HG03469 (cell line): ENCODE data around the gene ITGB6.
"Not testable (repeated sequence)": the region's sequence is repeated elsewhere in the genome, so short reads cannot be mapped to it uniquely, and the experiment has no call there.

Source experiments
- ATAC-seq: cut with Tn5 transposase; IDR thresholded peaks from one replicate; pipeline ENCODE4 v1.9.1; 2021; ENCODE audit warnings: mild to moderate bottlenecking, moderate library complexity, moderate number of reproducible peaks; ENCODE audit not compliant: unreplicated experiment

The ITGB6 gene

DNA sequence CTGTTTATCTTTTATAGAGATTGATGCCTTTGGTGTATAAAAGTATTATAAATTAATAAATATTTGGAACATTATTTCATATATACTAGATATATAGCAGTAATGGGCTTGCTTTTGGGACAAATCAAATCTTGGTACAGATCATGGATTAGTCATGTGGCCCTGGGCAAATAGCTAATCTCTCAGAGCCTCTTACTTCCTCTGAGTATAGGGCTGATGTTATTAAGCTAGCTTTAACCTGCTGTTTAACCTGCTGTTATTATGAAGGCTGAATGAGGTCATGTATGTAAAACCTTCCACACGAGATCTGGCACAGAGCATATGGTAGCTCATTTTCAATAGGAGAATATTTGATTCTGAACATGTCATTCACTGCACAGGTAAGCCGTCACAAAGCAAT lies 5.7 kb downstream of the ITGB6 start:
- ATAC-seq: no peak

DNA sequence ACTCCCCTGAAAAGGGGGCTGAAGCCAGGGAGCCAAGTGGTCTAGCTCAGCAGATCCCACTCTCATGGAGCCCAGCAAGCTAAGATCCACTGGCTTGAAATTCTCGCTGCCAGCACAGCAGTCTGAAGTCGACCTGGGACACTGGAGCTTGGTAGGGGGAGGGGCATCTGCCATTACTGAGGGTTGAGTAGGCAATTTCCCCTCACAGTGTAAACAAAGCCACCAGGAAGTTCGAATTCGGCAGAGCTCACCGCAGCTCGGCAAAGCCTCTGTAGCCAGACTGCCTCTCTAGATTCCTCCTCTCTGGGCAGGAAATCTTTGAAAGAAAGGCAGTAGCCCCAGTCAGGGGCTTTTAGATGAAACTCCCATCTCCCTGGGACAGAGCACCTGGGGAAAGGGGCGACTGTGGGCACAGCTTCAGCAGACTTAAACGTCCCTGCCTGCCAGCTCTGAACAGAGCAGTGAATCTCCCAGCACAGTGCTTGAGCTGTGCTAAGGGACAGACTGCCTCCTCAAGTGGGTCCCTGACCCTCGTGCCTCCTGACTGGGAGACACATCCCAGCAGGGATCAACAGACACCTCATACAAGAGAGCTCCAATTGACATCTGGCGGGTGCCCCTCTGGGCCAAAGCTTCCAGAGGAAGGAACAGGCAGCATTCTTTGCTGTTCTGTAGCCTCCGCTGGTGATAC lies 18.8 kb downstream of the ITGB6 start:
- ATAC-seq: not testable (repeated sequence)

DNA sequence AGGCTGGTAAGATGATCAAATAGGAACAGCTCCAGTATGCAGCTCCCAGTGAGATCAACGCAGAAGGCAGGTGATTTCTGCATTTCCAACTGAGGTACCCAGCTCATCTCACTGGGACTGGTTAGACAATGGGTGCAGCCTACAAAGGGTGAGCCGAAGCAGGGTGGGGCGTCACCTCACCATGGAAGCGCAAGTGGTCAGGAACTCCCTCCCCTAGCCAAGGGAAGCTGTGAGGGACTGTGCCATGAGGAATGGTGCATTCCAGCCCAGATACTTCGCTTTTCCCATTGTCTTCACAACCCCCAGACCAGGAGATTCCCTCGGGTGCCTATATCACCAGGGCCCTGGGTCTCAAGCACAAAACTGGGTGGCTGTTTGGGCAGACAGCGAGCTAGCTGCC lies 19.4 kb downstream of the ITGB6 start:
- not testable (repeated sequence) for ATAC-seq

DNA sequence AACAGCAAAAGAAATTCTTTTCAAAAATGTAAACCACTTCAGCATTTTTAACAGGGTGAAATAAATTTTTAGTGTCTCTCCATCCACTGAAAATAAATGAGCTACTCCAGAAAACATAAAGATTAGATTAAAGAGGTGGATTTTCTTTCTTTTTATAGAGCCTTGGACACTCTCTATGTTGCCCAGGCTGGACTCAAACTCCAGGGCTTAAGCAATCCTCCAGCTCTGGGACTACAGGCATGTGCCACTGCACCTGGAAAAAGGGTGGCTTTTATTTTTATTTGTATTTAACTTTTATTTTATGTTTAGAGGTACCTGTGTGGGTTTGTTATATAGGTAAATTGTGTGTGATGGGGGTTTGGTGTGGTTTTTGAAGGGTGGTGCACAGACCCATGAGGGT lies 19.9 kb downstream of the ITGB6 start:
- no peak for ATAC-seq

DNA sequence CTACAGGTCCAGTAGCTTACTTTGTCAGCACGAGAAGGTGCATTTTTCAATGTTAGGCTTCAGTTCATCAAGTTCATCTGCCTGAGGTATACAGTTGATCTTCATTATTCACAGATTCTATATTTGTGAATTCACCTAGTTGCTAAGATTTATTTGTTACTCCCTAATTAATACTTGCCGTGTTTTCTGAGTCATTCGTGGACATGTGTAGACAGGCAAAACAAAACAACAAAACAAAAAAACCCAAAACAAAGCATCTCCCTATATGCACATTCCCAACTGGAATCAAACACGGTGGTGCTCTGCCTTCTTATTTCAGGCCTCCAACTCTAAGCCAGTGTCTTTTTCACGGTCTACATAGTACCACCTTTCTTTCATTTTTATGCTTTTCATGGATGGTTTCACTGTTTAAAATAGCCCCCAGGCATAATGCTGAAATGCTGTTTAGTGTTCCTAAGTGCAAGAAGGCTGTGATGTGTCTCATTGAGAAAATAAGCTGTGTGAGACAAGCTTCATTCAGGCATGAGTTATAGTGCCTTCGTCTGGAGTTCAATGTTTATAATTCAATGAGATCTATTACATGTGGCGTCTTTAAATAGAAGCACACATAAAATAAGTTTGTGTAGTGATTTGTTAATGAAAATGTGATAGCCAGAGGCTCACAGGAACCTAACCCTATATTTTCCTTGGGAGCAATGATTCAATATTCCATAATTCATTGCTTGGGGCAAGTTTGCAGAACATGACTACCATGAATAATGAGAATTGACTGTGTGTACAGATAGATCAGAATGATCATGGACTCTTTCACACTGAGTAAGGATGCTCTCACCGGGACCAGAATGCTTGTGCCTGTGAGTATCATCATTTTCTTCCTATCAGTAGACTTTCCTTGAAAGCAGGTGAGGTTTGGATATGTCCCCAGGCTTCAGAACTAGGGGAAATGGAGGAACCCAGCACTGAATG lies 24.6 kb downstream of the ITGB6 start:
- no peak for ATAC-seq

DNA sequence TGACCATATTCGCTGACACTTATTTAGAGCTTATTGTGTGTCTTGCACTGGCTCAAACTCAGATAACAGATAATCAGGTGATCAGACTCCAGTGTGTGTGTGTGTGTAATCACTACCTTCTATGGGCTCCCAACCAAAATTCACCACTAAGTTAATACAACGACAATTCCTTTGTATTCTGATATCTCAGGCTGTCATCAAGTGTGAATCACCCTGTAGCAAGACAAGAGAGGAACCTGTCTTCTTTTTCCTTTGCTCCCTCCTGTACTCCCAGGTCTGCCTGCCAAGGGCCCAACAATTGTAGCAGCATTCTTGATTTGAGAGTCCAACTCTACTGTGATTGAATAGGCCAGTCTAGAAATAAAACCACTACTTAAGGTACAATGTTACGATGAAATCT lies 25.8 kb downstream of the ITGB6 start:
- ATAC-seq: no peak

DNA sequence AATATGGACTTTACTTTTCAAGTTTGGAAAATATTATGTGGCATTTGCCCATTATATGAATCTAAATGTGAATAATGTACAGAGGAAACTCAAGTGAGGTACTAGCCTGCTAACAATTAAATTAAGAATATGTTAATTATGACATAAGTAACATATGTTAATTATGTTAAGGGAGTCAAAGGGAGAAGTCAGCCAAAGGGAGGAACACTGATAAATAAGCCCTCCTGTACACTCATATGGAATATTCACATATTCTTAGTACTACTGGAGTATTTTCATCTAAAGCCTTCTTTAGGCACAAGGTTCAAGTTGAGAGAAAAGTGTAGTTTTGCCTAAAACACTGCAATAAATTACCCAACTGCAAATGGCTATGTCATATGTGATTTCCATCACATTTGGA lies 30.1 kb downstream of the ITGB6 start:
- ATAC-seq: no peak

DNA sequence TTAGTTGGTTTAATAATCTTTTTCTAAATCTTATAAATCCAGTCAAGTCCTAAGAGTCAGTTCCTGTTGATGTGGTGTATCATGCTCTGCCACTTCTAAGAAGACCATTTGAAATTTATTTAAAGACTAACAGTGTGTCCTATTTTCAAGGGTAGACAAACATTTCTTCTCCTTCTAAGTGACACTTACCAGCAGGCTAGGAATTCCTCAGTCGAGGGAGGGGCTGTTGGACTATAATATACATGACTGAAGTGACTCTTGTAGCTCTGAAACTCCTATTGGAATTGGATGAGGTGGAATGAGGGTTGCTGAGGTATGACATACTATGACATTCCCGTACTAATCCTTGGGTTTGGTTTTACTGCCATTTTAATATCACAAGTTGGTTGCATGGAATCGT lies 30.6 kb downstream of the ITGB6 start:
- ATAC-seq: no peak

DNA sequence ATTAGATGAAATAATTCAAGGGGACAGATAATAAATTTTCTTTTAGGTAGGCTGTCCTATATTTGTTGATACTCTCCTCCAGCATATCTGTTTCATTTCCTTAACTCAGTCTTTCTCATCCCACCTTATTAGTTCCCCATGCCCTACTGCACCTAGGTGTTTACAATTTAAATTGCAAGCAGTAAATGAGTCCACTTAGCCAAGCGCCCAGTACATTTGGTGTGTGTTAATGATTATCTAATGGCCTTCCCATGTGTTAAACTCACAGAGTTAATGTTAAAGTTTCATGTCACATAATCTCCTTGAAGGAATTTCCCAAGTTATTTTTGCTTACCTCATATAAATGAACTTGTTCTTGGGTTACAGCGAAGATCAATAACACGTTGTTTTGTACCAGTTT lies 31.2 kb downstream of the ITGB6 start:
- no peak for ATAC-seq

DNA sequence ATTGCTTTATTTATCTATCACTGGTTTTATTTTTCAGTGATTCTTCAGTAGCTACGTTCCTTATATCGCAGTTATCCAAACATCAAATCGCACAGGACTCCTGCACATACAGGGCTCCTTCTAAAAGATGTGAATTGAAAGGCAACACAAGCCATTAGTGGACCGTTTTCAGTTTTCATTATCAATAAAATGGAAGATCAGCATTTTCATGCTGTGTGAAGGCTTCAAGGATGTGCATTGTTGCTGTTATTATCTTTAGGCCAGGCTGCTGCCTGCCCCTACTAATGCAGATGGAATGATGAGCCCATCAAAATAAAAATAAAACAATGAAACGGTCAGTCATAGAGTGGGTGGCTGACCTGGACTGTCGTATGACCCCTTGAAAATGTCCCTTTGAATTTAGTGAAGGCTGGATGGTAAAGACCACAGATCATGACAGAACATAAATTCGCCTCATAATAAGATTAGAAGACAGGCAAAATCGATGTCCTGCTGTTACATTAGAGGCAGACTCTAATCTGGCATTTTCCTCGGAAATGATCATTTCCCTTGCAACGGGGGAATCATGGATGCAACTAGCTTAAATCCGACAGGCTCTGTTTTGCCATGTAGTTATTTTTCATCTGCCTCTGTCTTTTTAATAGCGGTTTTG lies 32.9 kb downstream of the ITGB6 start:
- no peak for ATAC-seq

DNA sequence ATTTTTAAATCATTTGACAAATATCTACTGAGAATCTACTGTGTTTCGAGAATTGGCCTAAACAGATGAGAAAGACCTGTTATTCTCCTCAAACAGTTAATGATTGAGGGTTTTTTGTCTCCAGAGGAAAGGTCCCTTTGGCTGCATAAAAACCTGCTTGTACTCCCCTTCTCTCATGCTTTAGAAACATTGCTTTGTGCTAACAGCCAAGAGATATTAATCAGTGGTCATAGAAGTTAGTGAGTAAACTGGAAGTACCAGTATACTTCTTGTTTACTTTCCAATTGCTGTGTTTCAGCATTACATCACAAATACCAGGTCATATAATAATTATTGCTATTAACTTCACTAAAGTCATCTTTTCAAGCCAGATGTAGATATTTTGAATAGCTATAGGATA lies 34.1 kb downstream of the ITGB6 start:
- ATAC-seq: no peak

DNA sequence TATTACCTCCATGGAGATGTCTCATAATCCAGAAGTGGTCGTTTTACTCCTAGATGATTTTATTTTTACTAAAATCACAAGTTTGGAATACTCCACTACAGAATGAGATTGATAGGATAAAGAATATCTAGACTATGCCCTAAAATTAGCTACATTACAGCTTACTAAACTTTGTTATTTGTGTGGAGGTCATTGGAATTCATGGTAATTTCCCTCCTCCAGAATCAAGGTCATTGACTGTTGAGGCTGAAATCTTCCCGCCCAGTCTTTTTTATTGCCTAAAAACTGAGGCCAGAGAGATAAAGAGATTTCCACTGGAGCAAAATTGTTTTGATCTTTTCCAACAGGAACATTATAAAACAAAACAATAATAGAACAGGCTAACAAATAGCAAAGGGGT lies 35.0 kb downstream of the ITGB6 start:
- ATAC-seq: no peak

DNA sequence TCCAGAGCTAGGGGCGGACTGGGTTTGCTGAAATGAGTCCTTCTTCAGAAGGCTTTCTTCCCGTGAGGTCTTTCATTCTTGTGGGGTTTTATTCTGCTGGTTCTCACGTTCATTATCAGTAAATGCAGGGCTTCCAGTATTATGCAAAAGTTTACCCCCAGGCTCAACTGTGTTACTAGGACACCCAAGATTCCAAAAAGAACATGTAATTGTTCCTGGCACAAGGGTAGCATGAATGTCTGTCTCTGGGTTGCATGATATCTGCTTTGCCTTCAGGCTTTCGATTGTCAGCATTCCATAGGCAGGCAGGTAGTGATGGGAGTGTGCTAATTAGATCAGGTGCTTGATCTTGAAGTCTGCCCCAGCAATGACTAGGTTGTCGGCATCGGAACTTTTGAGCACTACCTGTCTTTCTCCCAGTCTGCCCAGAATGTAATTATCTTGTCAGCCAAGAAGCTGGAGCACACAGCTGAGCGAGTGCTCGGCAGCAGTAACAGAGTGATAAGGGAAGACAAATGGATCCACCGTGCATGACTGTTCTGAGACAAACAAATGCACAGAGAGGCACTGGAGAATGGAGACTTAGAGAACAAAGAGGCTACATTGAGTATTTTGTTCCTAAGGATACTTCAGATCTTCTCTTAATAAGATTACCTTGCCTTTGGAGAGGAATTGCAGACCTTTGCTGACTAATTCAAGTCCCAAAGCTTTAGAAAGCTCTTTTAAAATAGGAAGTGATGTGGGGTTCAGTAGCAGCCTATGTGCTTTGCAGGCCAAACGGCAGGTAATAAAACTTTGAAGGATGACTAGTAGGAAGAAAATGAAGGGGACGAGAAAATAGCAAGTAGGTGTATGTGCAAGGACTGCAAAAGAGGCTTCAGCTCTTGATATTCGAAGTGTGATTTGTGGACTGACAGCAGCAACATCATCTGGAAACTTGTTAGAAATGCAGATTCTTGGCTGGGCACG lies 41.9 kb downstream of the ITGB6 start:
- no peak for ATAC-seq

DNA sequence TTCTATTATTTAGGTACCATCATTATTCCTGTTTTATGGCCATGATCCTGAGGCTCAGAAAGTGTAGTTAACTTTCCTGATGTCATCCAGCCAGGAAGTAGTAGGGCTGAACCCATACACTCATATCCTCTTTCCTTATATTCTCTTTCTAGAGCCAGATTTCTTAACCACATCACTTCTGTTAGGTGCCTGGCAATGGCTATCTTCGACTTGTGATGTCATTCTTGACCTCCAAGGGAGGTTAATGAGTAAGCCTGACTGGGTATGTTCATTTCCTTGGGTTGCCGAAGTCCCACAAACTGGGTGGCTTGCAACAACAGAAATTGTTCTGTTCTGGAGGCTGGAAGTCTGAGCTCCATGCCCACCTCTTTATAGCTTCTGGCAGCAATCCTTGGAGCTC lies 43.4 kb downstream of the ITGB6 start:
- no peak for ATAC-seq

DNA sequence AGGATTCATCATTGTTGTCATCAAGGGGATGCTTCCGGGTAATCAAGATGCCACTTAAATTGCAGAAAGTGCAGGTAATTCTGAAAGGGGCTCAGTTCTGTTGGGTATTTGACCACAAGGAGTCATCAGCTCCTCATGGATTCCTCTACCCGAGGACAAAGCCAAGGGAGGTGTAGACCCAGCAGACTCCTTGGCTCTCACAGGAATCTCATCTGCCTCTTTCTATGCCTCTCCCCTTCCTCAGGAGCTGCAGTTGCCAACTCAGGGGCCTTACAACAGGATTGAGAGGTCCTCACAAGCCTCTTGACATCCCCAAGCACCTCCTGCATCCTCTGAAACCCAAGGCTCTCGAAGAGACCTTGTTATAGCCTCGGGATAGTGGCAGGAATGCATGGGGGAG lies 44.0 kb downstream of the ITGB6 start:
- ATAC-seq: no peak

DNA sequence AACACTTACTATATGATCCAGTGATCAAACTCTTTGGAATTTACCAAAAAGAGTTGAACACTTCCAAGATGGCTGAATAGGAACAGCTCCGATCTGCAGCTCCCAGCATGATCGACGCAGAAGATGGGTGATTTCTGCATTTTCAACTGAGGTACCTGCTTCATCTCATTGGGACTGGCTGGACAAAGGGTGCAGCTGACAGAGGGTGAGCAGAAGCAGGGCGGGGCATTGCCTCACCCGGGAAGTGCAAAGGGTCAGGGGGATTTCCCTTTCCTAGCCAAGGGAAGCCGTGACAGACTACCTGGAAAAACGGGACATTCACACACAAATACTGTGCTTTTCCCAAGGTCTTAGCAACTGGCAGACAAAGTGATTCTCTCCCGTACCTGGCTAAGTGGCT lies 51.7 kb downstream of the ITGB6 start:
- ATAC-seq: not testable (repeated sequence)

DNA sequence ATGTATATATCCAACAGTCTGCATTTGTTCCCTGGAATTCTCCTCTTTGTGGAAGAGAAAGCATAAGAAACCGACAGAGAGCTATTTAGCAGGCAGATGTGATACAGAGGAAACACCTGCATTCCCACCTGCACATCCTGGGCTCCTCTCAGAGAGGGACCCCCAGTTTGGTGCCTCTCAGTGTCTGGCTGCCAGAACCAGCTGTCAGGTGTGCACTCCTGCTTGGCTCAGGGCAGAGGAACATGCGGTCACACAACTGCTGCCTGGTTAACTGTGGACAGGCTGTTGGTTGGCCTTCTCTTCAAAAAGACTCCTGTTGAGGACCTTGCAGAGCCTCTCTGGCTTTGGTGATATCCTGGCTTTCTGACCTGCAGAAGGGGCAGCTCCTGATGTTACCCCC lies 54.6 kb downstream of the ITGB6 start:
- no peak for ATAC-seq

DNA sequence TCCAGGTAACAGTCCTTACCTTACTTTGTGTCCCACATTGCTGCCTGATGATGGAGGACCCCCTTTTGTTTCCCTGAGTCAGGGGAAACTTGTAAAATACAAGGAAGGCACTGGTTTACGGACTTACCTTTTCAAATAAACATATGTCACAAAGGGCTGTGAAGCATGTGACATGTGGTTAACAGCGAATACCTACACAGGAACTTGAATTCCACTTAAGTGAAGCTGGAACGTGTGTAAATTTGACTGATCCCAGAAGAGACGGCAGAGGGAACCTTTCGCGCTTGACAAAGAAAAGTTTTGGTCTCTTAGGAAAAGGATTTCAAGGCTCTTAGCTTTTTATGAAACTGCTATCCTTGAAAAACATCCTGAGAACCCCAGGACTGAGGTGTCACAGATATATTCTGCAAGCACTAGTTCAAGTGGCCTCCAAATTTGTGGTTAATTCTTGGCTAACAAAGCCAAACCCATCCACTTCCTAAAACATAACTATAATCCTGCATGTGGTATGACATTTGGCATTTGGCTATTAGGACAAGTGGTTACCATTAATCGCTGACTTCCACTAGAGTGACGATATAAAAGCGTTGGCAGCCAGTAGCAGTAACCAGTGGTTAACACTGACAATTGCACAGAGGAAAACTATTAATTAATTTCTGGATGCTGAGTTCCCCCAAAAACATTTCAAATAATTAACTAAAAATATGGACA lies 55.6 kb downstream of the ITGB6 start:
- ATAC-seq: no peak

DNA sequence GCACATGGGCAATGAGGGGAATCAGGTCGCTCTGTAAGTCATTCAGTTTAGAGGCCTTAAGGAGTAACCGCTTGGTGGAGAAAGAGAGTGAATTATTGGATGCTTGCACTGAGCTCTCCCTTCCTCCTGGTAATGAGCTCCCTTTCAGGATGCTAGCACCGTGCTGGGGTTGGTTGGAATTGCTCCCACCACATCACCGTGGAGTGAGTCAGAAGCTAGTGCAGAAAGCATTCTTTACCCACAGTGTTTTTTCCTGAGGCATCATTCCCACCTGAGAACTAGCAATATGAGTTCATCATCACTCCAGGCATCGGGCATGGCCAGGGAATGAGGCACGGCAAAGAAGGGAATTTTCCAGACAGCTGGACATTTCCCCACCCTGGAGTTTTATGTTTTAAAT lies 57.6 kb downstream of the ITGB6 start:
- no peak for ATAC-seq

DNA sequence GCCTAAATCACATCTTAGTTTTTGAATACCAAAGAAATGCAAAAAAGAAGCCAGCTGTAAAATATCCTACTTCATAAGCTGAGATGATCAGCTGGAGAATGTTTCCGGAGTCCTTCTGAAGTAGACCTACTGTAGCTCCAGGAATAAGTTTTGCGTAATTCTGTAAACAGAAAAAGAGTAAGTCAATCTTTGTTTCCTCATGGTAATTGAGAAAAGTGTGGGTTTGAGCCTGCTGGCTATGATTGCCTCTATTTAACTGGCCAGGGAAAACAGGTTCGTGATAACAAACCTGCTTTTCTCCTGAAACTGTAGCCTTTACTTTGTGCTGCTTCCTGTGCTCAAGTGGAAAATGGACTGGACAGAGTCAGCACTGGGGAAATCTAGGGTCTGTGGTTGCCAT lies 58.2 kb downstream of the ITGB6 start:
- ATAC-seq: no peak
